Thymus (tissue), 11 donors: ENCODE data around the gene ADGRG7. TPM values are rescaled to one million over a fixed set of nuclear protein-coding genes. Genes with fewer than 3 reads are reported as not detected.

Source experiments
- DNase-seq, 9 donors: peaks; one replicate each; pipeline ENCODE4 v3.0.0-alpha.2; 2013; ENCODE audit warnings: low spot score in 9 of 9, low read depth in 6 of 9, missing footprints in 1 of 9
- H3K27ac ChIP-seq, 2 donors: one replicate each; pipeline ENCODE4 v1.5.1; 2013; ENCODE audit warnings: control low read depth in 1 of 2, low read depth in 1 of 2, low read length in 1 of 2, mild to moderate bottlenecking in 1 of 2, moderate library complexity in 1 of 2
- H3K27me3 ChIP-seq, 2 donors: one replicate each; pipeline ENCODE4 v1.5.1; 2013; ENCODE audit warnings: low read length in 1 of 2; ENCODE audit not compliant: control insufficient read depth in 2 of 2, insufficient read depth in 1 of 2
- H3K36me3 ChIP-seq, 2 donors: one replicate each; pipeline ENCODE4 v1.5.1; 2013; ENCODE audit warnings: low read length in 1 of 2, mild to moderate bottlenecking in 1 of 2, moderate library complexity in 1 of 2; ENCODE audit not compliant: control insufficient read depth in 2 of 2, insufficient read depth in 2 of 2
- H3K4me1 ChIP-seq, 2 donors: one replicate each; pipeline ENCODE4 v1.5.1; 2013; ENCODE audit warnings: low read length in 2 of 2; ENCODE audit not compliant: control insufficient read depth in 2 of 2, insufficient read depth in 2 of 2
- H3K4me3 ChIP-seq, 2 donors: one replicate each; pipeline ENCODE4 v1.5.1; 2013; ENCODE audit warnings: low read length in 2 of 2, control low read depth in 1 of 2, mild to moderate bottlenecking in 1 of 2
- H3K9me3 ChIP-seq, 2 donors: one replicate each; pipeline ENCODE4 v1.5.1; 2013; ENCODE audit warnings: low read length in 1 of 2, mild to moderate bottlenecking in 1 of 2; ENCODE audit not compliant: control insufficient read depth in 2 of 2, insufficient read depth in 1 of 2
- WGBS: extraction: QIAGEN DNeasy Blood & Tissue Kit; methylation state at CpG from one replicate; pipeline ENCODE4 v1.1.7; 2013; 5-methylcytosine and 5-hydroxymethylcytosine counted together
- polyA plus RNA-seq: library from polyadenylated mRNA; stranded (reverse); fragments of 200-250 nt; gene quantifications from one replicate; pipeline ENCODE4 v1.2.3, GENCODE V29; 2013
- total RNA-seq: library from RNA; stranded (reverse); fragments of 120-200 nt; gene quantifications from one replicate; pipeline ENCODE4 v1.2.4, GENCODE V29; 2013
- donor health status: healthy.

ADGRG7 gene
- total and polyA plus RNA-seq, 2 donors = 0.14 to 0.50 TPM

GRCh38 chr3:100681496-100681895, 72.1 kb downstream of the ADGRG7 start:
- Histone ChIP-seq H3K4me3 (no peak overlapping the region), H3K9me3 (peaks cover 0 to 4% of the 10 kb centered on the region in 2 donors), H3K36me3 (no peaks in the 10 kb centered on the region), H3K27ac (no peak overlapping the region), H3K27me3 (no peaks in the 10 kb centered on the region), H3K4me1 (no peaks in the 10 kb centered on the region)
- DNase-seq = no peak
- WGBS = 96% methylated on average over 1 of the region's 1 CpG

GRCh38 chr3:100682056-100682853, 72.9 kb downstream of the ADGRG7 start:
- DNase-seq = no peak
- WGBS = 89% methylated on average over 41 of the region's 41 CpGs
- no peak overlapping the region for H3K4me3 ChIP-seq
- H3K36me3 ChIP-seq = no peaks in the 10 kb centered on the region
- H3K9me3 ChIP-seq = peaks cover 0 to 4% of the 10 kb centered on the region in 2 donors
- no peaks in the 10 kb centered on the region for H3K4me1 ChIP-seq
- H3K27ac ChIP-seq = no peak overlapping the region
- no peaks in the 10 kb centered on the region for H3K27me3 ChIP-seq

- Histone ChIP-seq H3K27ac (no peak overlapping the region), H3K36me3 (no peaks in the 10 kb centered on the region), H3K4me3 (no peak overlapping the region), H3K4me1 (no peaks in the 10 kb centered on the region), H3K27me3 (no peaks in the 10 kb centered on the region), H3K9me3 (peaks cover 0 to 4% of the 10 kb centered on the region in 2 donors)
- DNase-seq = no peak
- WGBS = 92% methylated on average over 18 of the region's 18 CpGs
Measured at GRCh38 chr3:100682854-100683760, 73.7 kb downstream of the ADGRG7 start.

GRCh38 chr3:100693225-100693624, 83.8 kb downstream of the ADGRG7 start:
- DNase-seq = no peak
- no peaks in the 10 kb centered on the region for H3K4me1 ChIP-seq
- peaks cover 0 to 3% of the 10 kb centered on the region in 2 donors for H3K9me3 ChIP-seq
- no peaks in the 10 kb centered on the region for H3K27me3 ChIP-seq
- H3K36me3 ChIP-seq = no peaks in the 10 kb centered on the region
- H3K27ac ChIP-seq = no peak overlapping the region
- no peak overlapping the region for H3K4me3 ChIP-seq

- Histone ChIP-seq H3K4me3 (no peak overlapping the region), H3K27me3 (no peaks in the 10 kb centered on the region), H3K4me1 (no peaks in the 10 kb centered on the region), H3K36me3 (no peaks in the 10 kb centered on the region), H3K9me3 (peaks cover 0 to 3% of the 10 kb centered on the region in 2 donors), H3K27ac (no peak overlapping the region)
- WGBS = 94% methylated on average over 2 of the region's 2 CpGs
- DNase-seq = no peak
Measured at GRCh38 chr3:100695696-100696095, 86.3 kb downstream of the ADGRG7 start.

- H3K27me3 ChIP-seq = no peaks in the 10 kb centered on the region
- H3K9me3 ChIP-seq = peaks cover 0 to under 1% of the 10 kb centered on the region in 2 donors
- no peak overlapping the region for H3K4me3 ChIP-seq
- H3K27ac ChIP-seq = no peak overlapping the region
- no peak for DNase-seq
- 93% methylated on average over 3 of the region's 3 CpGs for WGBS
- no peaks in the 10 kb centered on the region for H3K4me1 ChIP-seq
- no peaks in the 10 kb centered on the region for H3K36me3 ChIP-seq
Measured at GRCh38 chr3:100696161-100696560, 86.8 kb downstream of the ADGRG7 start.

GRCh38 chr3:100697172-100697571, 87.8 kb downstream of the ADGRG7 start:
- H3K36me3 ChIP-seq = no peaks in the 10 kb centered on the region
- no peak overlapping the region for H3K4me3 ChIP-seq
- 93% methylated on average over 7 of the region's 7 CpGs for WGBS
- DNase-seq = no peak
- H3K4me1 ChIP-seq = no peaks in the 10 kb centered on the region
- H3K27me3 ChIP-seq = no peaks in the 10 kb centered on the region
- no peaks in the 10 kb centered on the region for H3K9me3 ChIP-seq
- no peak overlapping the region for H3K27ac ChIP-seq

- no peaks in the 10 kb centered on the region for H3K4me1 ChIP-seq
- no peaks in the 10 kb centered on the region for H3K36me3 ChIP-seq
- no peak overlapping the region for H3K27ac ChIP-seq
- H3K9me3 ChIP-seq = no peaks in the 10 kb centered on the region
- no peaks in the 10 kb centered on the region for H3K27me3 ChIP-seq
- H3K4me3 ChIP-seq = no peak overlapping the region
- WGBS = 95% methylated on average over 5 of the region's 5 CpGs
- DNase-seq = no peak
Measured at GRCh38 chr3:100697723-100698285, 88.4 kb downstream of the ADGRG7 start.

GRCh38 chr3:100698736-100699135, 89.3 kb downstream of the ADGRG7 start:
- 79% methylated on average over 3 of the region's 3 CpGs for WGBS

More at GRCh38 chr3:100698736-100699135, 89.3 kb downstream of the ADGRG7 start:
- DNase-seq = no peak
- Histone ChIP-seq H3K27me3 (no peaks in the 10 kb centered on the region), H3K4me1 (no peaks in the 10 kb centered on the region), H3K9me3 (no peaks in the 10 kb centered on the region), H3K36me3 (no peaks in the 10 kb centered on the region), H3K4me3 (no peak overlapping the region), H3K27ac (no peak overlapping the region)
